GM12875 (cell line): ENCODE data around the gene RNF151.

Source experiments
- H3K4me3 ChIP-seq: one replicate; pipeline ENCODE4 v1.5.1; 2011; ENCODE audit warnings: low read depth, low read length, control low read depth
- CTCF ChIP-seq: IDR thresholded peaks from 2 replicates; pipeline ENCODE4 v1.5.1; 2011; ENCODE audit warnings: low read depth, mild to moderate bottlenecking, control low read depth, inconsistent platforms, low read length, moderate library complexity, borderline replicate concordance; ENCODE audit not compliant: insufficient read depth

Gene RNF151

GRCh38 chr16:1974157-1975070 is 7.8 kb downstream of the RNF151 start:
- H3K4me3 ChIP-seq = no peak overlapping the region
- no peak for TF ChIP-seq CTCF

- H3K4me3 ChIP-seq = no peak overlapping the region
- TF ChIP-seq CTCF = no peak
Measured at GRCh38 chr16:1975432-1976215, 9.0 kb downstream of the RNF151 start.

- H3K4me3 ChIP-seq = no peak overlapping the region
- no peak for TF ChIP-seq CTCF
Measured at GRCh38 chr16:1976216-1976520, 9.5 kb downstream of the RNF151 start.

GRCh38 chr16:1976951-1977874 is 10.6 kb downstream of the RNF151 start:
- H3K4me3 ChIP-seq = no peak overlapping the region
- no peak for TF ChIP-seq CTCF

GRCh38 chr16:1977875-1978268 is 11.2 kb downstream of the RNF151 start:
- no peak for TF ChIP-seq CTCF

GRCh38 chr16:1978476-1979120 is 11.9 kb downstream of the RNF151 start:
- no peak for TF ChIP-seq CTCF
- no peak overlapping the region for H3K4me3 ChIP-seq

More at GRCh38 chr16:1977875-1978268, 11.2 kb downstream of the RNF151 start:
- H3K4me3 ChIP-seq = no peak overlapping the region
